ENCODE measurements around the gene MRPS7.

The MRPS7 gene

DNA sequence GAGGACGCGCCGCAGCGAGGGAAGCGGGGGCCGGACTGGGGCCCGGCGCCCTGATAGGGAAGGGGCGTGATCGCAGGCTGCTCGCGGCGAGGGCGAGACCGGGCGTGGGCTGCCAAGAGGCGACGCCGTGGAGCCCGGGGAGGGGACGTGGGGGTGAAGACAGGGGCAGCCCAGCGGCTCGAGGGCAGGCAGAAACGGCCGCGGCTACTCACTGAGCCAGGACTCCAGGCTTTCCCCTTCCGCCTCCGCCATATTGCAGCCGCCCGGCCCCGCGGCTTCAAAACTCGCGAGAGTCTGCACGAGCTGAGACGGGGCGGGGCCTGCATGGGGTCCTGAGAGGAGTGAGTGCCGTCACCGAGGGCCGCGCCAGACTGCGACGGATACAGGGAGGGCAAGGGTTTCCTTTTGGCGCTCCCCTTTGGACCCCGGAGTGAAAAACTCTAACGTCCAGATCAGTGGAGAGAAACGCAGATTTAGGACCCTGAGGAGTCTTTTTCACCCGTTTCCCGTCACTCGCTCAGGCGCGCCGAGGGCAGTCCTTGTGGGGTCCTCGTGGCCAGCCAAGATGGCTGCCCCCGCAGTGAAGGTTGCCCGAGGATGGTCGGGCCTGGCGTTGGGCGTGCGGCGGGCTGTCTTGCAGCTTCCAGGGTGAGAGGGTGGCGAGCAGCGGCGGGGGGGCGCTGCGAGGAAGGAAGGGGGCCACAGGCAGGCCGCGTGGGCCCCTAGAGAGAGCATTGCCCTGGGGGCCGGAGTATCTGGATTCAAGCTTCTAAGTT, at the start of gene MRPS7, which contains the start of gene GGA3:
Gene MRPS7, plus strand, starts transcription at position 544 of the 776 bp plus-strand sequence. Its CDS starts 22 bp downstream, at position 566.
Gene GGA3, minus strand, starts transcription at position 271 of the 776 bp plus-strand sequence. Its CDS starts 19 bp downstream, at position 252.
- H3K27ac ChIP-seq = peak within 1 kb of the TSS; percentile 97
- no peak for TF ChIP-seq CTCF (conservative IDR thresholded peaks at IDR 0.05)

GRCh38 chr17:75218131-75218530, 43.5 kb upstream of the MRPS7 start:
- TF ChIP-seq CTCF (conservative IDR thresholded peaks at IDR 0.05) = no peak
- H3K27ac ChIP-seq = no peak overlapping the region

DNA sequence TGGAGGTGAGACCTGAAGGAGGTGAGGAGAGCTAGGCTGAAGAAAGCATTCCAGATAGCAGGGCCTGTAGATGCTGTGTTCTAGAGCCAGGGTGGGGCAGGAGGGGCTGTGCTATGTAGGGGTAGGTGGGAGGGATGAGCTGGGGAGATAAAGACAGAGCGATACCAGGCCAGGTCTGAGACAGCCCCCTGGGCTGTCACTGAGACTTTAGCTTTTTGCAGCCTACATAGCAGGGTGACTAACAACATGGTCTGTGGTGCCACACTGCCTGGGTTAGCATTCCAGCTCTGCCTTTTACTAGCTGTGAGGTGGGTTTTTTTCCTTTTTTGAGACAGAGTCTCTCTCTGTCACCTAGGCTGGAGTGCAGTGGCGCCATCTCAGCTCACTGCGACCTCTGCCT, 41.9 kb upstream of the MRPS7 start:
- H3K27ac ChIP-seq = no peak overlapping the region
- TF ChIP-seq CTCF (conservative IDR thresholded peaks at IDR 0.05) = no peak

DNA sequence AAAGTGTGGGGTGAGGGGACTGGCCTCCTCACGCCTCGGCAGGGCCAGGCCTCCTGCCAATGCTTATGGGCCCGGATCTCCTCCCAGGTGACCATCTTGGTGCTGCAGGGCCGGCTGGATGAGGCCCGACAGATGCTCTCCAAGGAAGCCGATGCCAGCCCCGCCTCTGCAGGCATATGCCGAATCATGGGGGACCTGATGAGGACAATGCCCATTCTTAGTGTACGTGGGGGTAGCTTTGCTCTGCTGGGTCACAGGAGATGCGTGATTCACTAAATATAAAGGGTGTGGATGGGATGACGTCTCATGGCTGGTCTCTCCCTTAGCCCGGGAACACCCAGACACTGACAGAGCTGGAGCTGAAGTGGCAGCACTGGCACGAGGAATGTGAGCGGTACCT, 36.7 kb upstream of the MRPS7 start:
- no peak overlapping the region for H3K27ac ChIP-seq
- TF ChIP-seq CTCF (conservative IDR thresholded peaks at IDR 0.05) = no peak

DNA sequence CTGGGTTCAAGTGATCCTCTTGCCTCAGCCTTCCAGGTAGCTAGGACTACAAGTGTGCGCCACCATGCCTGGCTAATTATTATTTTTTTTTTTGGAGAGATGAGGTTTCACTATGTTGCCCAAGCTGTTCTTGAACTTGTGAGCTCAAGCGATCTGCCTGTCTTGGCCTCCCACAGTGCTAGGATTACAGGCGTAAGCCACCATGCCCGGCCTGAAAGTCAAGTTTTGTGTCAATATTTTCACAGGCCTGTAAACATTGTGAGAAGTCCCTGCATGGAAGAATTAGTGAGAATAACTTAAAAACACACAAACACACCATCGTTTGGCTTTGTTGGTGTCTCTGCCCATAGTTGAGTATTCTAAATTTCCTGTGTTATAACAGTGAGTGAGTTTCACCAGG, 34.0 kb upstream of the MRPS7 start:
- no peak for TF ChIP-seq CTCF (conservative IDR thresholded peaks at IDR 0.05)
- H3K27ac ChIP-seq = peak overlapping the region; percentile 78

- peak overlapping the region; percentile 78 for H3K27ac ChIP-seq
- no peak for TF ChIP-seq CTCF (conservative IDR thresholded peaks at IDR 0.05)
These were observed 33.4 kb upstream of the MRPS7 start for GRCh38 chr17:75228305-75228704.

DNA sequence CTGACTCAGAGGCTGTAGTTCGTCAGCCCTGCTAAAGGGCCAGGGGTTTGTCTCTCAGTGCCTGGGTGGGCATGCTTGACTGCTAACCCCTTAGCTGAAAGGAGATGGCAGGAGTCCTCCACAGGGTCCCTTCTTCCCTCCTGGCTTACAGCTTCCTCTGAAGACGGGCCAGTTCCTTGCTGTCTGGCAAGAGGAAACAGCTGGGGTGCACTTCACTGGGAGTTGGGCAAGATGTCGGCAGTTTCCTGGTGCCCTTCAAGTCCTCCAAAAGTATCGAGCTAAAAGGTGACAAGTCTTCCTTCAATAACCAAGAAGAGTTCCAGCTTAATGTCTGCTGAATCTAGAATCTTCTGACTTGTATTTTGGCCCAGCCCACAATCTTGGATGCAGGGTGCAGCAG, 32.8 kb upstream of the MRPS7 start:
- TF ChIP-seq CTCF (conservative IDR thresholded peaks at IDR 0.05) = no peak
- peak overlapping the region; percentile 78 for H3K27ac ChIP-seq

Data from VCaP (cell line).